PC-3 (cell line): Measurements from ENCODE around the gene PREPL.

Experiments used
- EZH2 ChIP-seq: fragments of 300-600 bp; sonication (generic); IDR thresholded peaks from one replicate; pipeline ENCODE4 v1.6.1; 2017; ENCODE audit warnings: antibody characterized with exemption, mild to moderate bottlenecking, low read length; ENCODE audit not compliant: unreplicated experiment
- TF ChIP-seq, protein P1 (sequence below): fragments of 300-600 bp; sonication (generic); conservative IDR thresholded peaks from 2 replicates; pipeline ENCODE4 v1.5.1; 2017; ENCODE audit warnings: antibody characterized with exemption, low read depth, mild to moderate bottlenecking, low read length

DNA sequence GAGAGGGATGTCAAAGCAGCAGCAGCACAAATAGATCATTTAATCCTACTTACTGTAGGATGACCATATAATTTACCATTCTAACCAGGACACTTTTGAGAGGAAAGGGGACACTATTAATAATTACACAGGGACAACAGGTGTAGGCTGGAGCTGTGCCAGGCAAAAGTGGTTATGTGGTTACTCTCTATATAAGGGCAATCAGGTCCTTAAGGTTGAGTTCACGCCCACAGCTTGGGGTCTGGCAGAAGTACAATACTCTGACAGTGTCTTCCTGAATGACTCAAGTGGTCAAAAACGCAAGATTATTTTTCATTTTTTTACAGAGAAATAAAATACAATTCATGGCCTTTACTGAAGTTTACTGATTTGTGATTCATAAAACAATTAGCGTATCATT is 2.8 kb downstream of the PREPL start:
- no peak for TF ChIP-seq EZH2
- TF ChIP-seq, protein P1, sequence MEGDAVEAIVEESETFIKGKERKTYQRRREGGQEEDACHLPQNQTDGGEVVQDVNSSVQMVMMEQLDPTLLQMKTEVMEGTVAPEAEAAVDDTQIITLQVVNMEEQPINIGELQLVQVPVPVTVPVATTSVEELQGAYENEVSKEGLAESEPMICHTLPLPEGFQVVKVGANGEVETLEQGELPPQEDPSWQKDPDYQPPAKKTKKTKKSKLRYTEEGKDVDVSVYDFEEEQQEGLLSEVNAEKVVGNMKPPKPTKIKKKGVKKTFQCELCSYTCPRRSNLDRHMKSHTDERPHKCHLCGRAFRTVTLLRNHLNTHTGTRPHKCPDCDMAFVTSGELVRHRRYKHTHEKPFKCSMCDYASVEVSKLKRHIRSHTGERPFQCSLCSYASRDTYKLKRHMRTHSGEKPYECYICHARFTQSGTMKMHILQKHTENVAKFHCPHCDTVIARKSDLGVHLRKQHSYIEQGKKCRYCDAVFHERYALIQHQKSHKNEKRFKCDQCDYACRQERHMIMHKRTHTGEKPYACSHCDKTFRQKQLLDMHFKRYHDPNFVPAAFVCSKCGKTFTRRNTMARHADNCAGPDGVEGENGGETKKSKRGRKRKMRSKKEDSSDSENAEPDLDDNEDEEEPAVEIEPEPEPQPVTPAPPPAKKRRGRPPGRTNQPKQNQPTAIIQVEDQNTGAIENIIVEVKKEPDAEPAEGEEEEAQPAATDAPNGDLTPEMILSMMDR = no peak
